Subcutaneous abdominal adipose tissue (tissue), 5 donors: Measurements from ENCODE around the gene OR6K3.
"Not testable (repeated sequence)": the region's sequence is repeated elsewhere in the genome, so short reads cannot be mapped to it uniquely, and the experiment has no call there.

Experiments used
- H3K27ac ChIP-seq: one replicate; pipeline ENCODE4 v1.7.0; 2013; ENCODE audit warnings: low read depth, mild to moderate bottlenecking, inconsistent platforms, low read length, moderate library complexity
- H3K27me3 ChIP-seq, 5 donors: one replicate each; pipeline ENCODE4 v1.7.0; 2013; ENCODE audit warnings: low read length in 5 of 5, inconsistent platforms in 1 of 5; ENCODE audit not compliant: control insufficient read depth in 5 of 5, insufficient read depth in 4 of 5
- H3K36me3 ChIP-seq, 5 donors: one replicate each; pipeline ENCODE4 v1.7.0; 2013; ENCODE audit warnings: low read length in 5 of 5; ENCODE audit not compliant: control insufficient read depth in 5 of 5, insufficient read depth in 5 of 5
- H3K4me1 ChIP-seq, 5 donors: one replicate each; pipeline ENCODE4 v1.7.0; 2013; ENCODE audit warnings: low read length in 5 of 5, mild to moderate bottlenecking in 3 of 5, moderate library complexity in 1 of 5; ENCODE audit not compliant: control insufficient read depth in 5 of 5, insufficient read depth in 5 of 5
- H3K4me3 ChIP-seq, 5 donors: one replicate each; pipeline ENCODE4 v1.7.0; 2013; ENCODE audit warnings: low read length in 5 of 5, low read depth in 1 of 5
- H3K9ac ChIP-seq, 5 donors: one replicate each; pipeline ENCODE4 v1.7.0; 2013; ENCODE audit warnings: low read length in 5 of 5, mild to moderate bottlenecking in 4 of 5, moderate library complexity in 3 of 5
- H3K9me3 ChIP-seq, 5 donors: one replicate each; pipeline ENCODE4 v1.7.0; 2013; ENCODE audit warnings: low read length in 5 of 5; ENCODE audit not compliant: control insufficient read depth in 5 of 5
- donor health status: healthy.
- donor health status: healthy.
- donor health status: healthy.
- donor health status: healthy.
- donor health status: healthy.

The OR6K3 gene

DNA sequence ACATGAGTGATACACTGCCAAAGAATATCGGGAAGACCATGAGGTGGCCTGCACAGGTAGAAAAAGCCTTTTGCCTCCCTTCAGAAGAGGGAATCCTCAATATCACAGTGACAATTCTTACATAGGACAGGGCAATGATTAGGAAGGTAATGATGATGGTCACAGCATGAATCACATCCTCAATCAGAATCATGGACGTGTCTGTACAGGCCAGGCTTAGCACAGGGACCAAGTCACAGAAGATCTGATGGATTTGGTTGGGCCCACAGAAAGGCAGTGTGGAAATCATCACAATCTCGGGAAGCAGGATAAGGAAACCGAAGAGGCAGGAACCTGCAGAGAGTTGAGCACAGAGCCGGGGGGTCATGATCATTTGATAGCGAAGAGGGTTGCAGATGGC is 3.2 kb downstream of the OR6K3 start:
- H3K27ac ChIP-seq: no peak overlapping the region
- no peaks in the 10 kb centered on the region for H3K9me3 ChIP-seq
- H3K36me3 ChIP-seq: no peaks in the 10 kb centered on the region
- H3K4me1 ChIP-seq: no peaks in the 10 kb centered on the region
- no peak overlapping the region for H3K4me3 ChIP-seq
- H3K27me3 ChIP-seq: no peaks in the 10 kb centered on the region
- no peak overlapping the region for H3K9ac ChIP-seq

DNA sequence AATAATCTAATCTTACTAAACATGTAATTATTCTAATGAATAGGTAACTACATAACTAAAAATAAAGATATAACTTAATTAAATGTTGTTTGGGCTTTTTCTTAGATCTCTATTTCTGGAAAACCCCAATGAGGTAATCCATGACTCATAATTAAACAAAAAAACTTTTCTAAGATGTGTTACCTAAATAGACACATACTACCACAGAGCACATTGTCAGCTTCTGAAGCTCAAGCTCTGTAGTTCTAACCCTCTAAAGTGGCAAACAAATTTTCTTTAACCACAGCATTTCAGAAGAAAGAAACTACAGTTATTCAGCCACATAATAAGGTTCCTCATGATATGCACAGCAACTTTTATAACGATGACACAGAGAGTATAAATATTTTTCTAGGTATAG is 4.2 kb downstream of the OR6K3 start:
- Histone ChIP-seq H3K4me3 (no peak overlapping the region), H3K27ac (no peak overlapping the region), H3K9ac (no peak overlapping the region), H3K36me3 (no peaks in the 10 kb centered on the region), H3K9me3 (no peaks in the 10 kb centered on the region), H3K4me1 (no peaks in the 10 kb centered on the region), H3K27me3 (no peaks in the 10 kb centered on the region)

DNA sequence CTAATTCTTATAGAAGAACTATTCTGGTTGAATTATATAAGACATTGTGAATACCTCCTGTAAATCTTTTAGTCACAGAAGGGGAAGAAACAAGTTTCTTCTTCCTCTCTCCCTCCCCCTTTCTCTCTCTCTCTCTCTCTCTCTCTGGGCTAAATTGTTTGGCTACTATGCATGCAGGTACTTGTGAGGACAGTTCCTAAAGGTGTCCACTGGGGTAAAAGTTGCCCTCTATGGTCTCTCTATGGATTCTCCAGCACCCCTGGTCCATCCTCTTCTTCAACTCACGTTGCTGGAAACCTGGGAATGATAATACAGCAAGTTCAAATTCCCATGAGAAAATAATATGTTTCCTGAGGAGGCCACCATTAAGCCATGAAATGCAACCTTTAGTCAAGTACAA is 5.8 kb downstream of the OR6K3 start:
- H3K36me3 ChIP-seq: no peaks in the 10 kb centered on the region
- no peaks in the 10 kb centered on the region for H3K27me3 ChIP-seq
- no peaks in the 10 kb centered on the region for H3K4me1 ChIP-seq
- H3K4me3 ChIP-seq: no peak overlapping the region
- no peak overlapping the region for H3K9ac ChIP-seq
- no peaks in the 10 kb centered on the region for H3K9me3 ChIP-seq
- H3K27ac ChIP-seq: no peak overlapping the region

DNA sequence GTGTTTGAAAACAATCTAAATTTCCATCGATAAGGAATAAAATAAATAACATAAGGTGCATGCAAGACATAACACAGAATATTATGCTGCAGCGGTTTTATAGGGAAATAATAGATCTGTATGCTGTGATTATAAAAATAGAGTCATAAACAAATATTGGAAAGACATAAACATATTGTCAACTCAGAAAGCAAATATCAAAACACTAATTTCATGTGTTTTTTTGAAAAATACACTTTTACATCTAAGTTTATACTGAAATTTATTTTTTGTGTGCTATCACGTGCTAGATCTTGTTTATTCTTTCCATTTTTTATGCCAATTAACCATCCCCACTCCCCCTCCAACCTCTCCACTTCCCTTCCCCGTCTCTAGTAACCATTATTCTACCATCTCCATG is 9.4 kb downstream of the OR6K3 start:
- no peaks in the 10 kb centered on the region for H3K9me3 ChIP-seq
- H3K27ac ChIP-seq: no peak overlapping the region
- H3K27me3 ChIP-seq: no peaks in the 10 kb centered on the region
- H3K9ac ChIP-seq: no peak overlapping the region
- no peaks in the 10 kb centered on the region for H3K36me3 ChIP-seq
- no peak overlapping the region for H3K4me3 ChIP-seq
- H3K4me1 ChIP-seq: no peaks in the 10 kb centered on the region

DNA sequence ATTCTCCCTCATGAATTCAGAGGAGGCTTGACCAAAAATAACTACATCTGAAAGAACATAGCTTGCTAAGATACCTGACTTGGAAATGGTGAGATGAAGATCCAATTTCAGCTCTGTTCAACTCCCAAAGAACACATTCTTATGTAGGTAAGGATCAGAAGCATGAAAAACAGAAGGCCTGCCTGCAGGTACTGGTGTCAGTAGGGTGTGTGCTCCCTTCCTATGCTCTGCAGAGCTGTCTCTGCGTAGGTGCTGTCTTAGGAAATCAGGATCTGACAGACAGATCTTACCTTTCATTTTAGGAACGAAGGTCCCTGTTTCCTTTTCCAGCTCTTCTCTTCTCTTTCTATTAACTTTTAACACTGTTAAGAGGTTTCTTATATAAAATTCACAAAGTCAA is 14.4 kb downstream of the OR6K3 start:
- Histone ChIP-seq H3K9ac (no peak overlapping the region), H3K27me3 (no peaks in the 10 kb centered on the region), H3K4me1 (no peaks in the 10 kb centered on the region), H3K4me3 (no peak overlapping the region), H3K27ac (no peak overlapping the region), H3K9me3 (no peaks in the 10 kb centered on the region), H3K36me3 (no peaks in the 10 kb centered on the region)

DNA sequence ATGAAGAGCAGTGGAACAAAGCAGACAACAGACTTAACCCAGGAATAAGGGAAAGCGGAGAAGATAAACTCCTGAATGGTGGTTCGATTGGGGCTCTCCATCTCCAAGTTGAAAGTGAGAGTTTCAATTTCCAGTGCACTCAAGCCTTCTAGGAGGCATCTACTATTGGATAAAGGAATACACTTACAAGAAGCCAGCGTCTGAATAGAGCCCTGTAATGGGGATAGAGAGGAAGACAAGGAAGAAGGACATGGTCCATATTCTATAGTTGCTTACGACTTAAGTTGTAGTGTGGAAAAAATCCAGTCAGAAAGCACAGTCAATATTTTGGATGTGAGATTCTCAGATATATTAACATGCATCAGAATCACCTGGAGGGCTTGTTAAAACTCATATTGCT is 20.0 kb downstream of the OR6K3 start, which contains the start of gene OR6K2:
Gene OR6K2, minus strand, starts transcription at position 101 of the 400 bp plus-strand sequence. Its CDS starts 0 bp downstream, at position 101.
- no peaks in the 10 kb centered on the region for H3K4me1 ChIP-seq
- H3K27ac ChIP-seq: no peak within 1 kb of the TSS
- H3K9me3 ChIP-seq: no peaks in the 10 kb centered on the region
- no peaks in the 10 kb centered on the region for H3K27me3 ChIP-seq
- H3K9ac ChIP-seq: no peak within 1 kb of the TSS
- H3K4me3 ChIP-seq: no peak within 1 kb of the TSS
- H3K36me3 ChIP-seq: no peaks in the 10 kb centered on the region

DNA sequence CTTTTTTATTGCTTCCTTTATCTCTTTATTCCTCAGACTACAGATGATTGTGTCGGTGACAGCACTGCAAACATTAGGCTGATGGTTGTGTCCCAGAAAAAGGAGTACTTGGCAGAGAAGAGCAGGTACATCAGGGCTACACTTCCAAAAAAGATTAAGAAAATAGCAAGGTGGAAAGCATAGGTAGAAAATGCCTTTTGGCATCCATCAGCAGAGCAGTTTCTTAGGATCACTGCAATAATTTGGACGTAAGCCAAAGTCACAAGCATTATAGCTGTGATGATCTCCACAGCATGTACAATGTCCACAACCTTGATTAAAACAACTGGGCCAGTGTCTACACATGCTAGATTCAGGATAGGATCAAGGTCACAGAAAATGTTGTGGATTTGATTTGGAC is 25.9 kb downstream of the OR6K3 start:
- no peaks in the 10 kb centered on the region for H3K36me3 ChIP-seq
- H3K4me1 ChIP-seq: no peaks in the 10 kb centered on the region
- peaks cover 0 to 3% (median 0%) of the 10 kb centered on the region in 5 donors for H3K27me3 ChIP-seq
- H3K9me3 ChIP-seq: no peaks in the 10 kb centered on the region
- H3K27ac ChIP-seq: no peak overlapping the region
- H3K4me3 ChIP-seq: no peak overlapping the region
- no peak overlapping the region for H3K9ac ChIP-seq

DNA sequence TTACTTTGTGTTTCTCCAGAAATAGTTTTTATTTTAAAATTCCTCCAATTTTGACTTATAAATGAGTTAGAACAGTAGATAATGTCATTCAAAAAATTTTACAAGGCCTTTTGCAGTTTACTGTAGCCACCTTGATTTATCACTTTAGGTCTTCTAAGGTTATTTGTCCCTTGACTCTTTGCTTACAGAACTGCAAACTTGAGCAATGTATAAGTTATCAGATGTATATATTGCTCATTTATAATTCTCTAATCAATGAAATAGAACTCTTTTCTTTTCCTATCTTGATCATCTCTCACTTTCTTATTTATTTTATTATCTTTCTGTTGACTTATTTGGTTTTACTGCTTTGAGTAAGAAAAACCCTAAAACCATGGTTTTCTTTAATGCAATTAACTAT is 28.2 kb downstream of the OR6K3 start:
- no peak overlapping the region for H3K4me3 ChIP-seq
- no peaks in the 10 kb centered on the region for H3K9me3 ChIP-seq
- H3K27me3 ChIP-seq: peaks cover 0 to 3% (median 0%) of the 10 kb centered on the region in 5 donors
- H3K27ac ChIP-seq: no peak overlapping the region
- H3K4me1 ChIP-seq: no peaks in the 10 kb centered on the region
- H3K36me3 ChIP-seq: no peaks in the 10 kb centered on the region
- H3K9ac ChIP-seq: no peak overlapping the region

DNA sequence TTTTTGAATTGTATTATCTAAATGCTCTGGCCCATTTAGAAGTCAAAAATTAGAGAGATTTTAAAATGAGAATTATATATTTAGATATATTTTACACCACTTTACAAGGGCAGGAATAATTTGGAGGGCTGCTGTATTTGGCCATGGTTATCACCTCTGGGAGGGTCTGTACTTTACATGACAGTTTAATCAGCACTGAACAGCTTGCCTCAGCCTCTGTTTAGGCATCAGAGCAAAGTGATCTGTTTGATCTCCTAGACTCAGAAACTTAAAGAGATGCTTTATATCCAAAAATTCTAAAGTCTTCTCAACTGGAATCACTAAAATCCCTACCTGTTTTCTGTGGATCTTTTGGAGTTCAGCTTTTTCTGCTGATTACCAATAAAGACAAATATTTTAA is 28.6 kb downstream of the OR6K3 start:
- no peaks in the 10 kb centered on the region for H3K9me3 ChIP-seq
- no peak overlapping the region for H3K27ac ChIP-seq
- peaks cover 0 to 3% (median 0%) of the 10 kb centered on the region in 5 donors for H3K27me3 ChIP-seq
- no peak overlapping the region for H3K9ac ChIP-seq
- H3K36me3 ChIP-seq: no peaks in the 10 kb centered on the region
- H3K4me1 ChIP-seq: no peaks in the 10 kb centered on the region
- H3K4me3 ChIP-seq: no peak overlapping the region

DNA sequence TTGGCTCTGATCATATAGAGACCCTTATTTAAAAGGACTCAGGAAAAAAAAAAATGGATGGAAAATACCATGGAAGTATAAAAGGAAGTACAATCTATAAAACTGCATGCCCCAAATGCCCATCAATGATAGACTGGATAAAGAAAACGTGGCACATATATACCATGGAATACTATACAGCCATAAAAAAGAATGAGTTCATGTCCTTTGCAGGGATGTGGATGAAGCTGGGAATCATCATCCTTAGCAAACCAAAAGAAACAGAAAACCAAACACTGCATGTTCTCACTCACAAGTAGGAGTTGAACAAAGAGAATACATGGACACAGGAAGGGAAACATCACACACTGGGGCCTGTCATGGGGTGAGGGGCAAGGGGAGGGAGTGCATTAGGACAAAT is 29.4 kb downstream of the OR6K3 start:
- H3K9ac ChIP-seq, H3K27ac ChIP-seq, H3K4me3 ChIP-seq, H3K9me3 ChIP-seq, H3K27me3 ChIP-seq, H3K36me3 ChIP-seq, H3K4me1 ChIP-seq: not testable (repeated sequence)

DNA sequence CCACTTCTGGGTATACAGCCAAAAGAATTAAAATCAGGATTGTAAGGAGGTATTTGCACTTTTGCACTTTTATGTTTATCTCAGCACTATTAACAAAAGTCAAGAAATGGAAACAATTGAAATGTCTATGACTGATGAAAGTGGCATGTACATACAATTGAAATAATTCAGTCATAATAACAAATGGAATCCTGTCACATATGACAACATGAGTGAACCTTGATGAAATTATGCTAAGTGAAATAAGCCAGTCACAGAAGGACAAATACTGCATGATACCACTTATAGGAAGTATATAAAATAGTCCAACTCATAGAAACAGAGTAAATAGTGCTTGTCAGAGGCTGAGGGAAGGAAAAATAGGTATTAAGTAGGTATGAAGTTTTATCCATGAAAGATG is 30.6 kb downstream of the OR6K3 start:
- Histone ChIP-seq H3K27me3 (peaks cover 0 to under 1% (median 0%) of the 10 kb centered on the region in 5 donors), H3K4me1 (peaks cover 0 to 8% (median 0%) of the 10 kb centered on the region in 5 donors), H3K27ac (no peak overlapping the region), H3K36me3 (no peaks in the 10 kb centered on the region), H3K4me3 (no peak overlapping the region), H3K9me3 (no peaks in the 10 kb centered on the region), H3K9ac (no peak overlapping the region)
